ENCODE results near the gene NECAB3.

NECAB3 gene

DNA sequence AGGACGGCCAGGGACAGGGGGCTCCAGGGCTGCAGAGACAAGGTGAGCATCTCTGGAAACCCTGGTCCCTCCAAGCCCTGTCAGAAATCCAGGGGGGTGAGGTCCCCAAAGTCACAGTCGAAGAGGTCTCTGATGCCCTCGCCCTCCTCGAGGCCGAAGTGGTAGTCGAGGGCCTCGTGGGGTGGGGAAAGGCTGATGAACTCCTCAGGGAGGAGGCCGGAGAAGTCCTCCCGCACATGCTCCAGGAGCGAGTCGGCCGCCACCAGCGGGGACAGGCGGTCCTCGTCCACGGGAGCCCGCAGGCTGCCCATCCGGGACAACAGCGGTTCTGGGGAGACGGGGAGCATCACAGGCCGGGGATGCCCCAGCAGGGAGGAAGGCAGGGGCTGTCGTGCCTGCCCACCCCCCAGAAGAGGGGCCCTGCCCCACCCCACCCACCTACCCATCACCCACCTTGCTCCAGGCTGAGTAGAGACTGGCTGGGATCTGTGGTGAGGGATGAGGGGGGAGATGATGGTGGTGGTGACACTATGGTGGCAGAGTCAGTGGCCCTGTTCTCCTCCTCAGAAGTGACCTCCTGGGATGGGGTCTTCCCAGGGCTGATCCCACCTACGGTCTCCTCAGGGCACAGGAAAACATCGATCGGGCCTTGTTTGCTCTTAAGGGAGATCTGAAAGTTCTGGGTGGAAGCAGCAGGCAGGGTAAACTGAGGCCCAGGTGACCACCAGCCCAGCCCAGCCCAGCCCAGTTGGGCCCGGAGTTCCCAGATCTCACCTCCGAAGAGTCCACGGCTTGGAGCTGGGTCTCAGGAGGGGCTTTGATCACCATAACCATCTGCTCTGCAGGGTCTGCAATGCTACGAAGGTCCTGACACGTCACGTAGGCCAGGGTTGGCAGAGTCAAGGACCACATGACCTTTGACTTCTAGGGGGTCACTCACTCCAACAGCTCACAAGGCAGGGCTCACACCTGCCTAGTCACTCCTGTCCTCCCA lies 2.7 kb upstream of the NECAB3 start:
- DNase-seq = no peak

DNA sequence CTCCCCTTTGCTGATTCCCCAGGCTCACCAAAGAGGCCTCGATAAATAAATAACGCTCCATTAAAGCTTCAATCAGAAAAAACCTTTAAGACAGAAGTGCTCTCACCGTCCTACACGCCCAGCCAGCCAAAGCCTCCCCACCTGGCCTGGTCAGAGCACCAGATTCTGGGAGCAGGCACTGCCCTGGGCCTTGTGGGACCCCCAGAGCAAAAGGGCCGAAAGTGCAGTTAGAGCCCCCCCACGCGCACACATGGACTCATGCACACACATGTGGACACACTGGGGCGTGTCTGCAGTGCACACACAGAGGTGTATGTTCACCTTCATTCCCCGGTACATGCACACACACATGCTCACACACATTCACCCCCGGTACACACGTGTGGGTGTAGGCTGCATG lies 1.9 kb upstream of the NECAB3 start:
- no peak for DNase-seq

DNA sequence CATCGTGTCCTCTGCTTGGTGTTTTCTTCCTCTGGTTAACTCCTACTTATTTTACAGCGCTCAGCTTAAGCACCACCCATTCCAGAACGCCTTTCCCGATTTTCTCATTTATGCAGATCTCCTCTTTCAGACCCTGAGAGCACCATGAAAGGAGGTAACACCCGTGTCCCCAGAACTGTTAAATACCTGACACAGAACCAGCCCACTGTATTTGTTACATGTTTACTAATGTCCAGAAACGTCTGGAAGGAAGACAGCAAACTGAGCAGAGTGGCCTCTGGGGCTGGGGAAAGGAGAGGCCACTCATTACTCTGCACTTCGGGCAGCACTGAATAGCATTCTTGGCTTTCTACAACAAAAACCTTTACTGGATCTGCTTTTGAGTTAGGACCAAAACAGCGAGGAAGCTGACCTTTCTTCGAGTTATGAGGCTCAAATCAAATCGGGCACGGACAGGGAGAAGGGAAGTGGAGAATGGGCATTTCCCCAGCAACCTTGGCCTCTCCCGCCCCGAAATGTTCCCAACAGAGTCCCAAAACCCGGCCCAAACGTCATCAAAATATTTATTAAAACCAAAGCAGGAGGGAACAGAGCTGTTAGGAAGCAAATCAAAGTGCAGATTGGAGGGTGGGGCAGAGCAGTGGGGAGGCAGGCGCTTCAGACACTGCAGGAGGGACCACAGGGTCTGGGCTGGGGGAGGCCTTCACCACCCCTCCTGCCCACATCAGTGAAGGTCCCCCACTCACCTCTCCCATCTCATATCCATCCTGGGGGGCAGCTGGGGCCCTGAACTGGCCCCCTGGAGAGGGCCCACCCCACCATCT lies 1.1 kb upstream of the NECAB3 start:
- no peak for DNase-seq

DNA sequence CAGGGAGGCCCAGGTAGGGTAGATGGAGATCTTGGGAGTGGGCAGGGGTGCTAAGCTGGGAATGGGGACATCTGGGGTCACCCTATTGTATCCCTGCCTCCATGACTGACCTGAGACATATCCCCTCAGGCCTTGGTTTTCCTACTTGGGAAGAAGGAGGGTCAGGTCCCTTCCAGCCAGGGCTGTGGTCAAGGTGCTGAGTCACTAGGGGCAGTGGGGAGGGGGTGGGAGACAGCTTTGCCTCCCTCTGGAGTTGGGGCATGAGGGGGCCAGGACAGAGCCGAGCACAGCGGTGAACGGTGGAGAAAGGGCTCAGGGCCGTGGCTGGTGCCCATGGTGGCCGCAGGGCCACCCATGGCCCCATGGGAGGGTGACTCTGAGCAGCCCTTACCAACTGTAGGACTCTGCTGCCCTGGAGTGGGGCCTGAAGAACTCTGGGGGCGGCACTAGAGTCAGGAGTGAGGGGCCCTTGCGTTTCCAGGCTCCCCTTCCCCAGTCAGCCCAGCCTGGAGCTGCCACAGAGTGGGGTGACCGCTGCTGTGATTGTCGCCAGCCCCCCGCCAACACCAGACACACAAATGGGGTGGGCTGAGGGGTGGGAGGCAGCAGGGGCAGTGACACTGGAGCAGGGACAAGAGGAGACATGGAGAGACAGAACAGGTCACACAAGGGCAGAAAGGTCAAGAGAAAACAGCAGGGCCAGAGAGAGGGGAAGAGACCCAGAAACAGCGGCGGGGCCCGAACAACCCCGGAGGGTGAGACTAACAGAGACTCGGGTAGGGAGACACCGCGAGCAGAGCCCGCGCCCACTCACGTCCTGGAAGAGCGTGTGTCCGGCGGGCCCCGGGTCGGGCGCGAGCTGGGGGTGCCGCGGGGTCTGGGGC lies 576 bp downstream of the NECAB3 start:
- no peak for DNase-seq

DNA sequence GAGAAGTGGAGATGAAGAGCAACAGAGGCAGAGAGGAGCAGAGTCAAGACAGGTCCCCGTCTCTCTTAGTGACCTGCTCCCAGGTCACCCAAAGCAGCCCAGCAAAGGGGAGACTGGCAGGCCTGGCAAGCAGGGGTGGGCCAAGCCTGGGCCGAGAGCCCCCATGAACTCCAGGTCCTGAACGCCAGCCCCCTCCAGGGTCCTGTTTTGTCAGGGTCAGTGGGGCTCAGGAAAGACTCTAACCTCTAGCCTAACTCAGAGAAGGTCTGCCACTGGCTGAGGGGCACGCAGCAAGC lies 1.2 kb downstream of the NECAB3 start:
- no peak for DNase-seq

DNA sequence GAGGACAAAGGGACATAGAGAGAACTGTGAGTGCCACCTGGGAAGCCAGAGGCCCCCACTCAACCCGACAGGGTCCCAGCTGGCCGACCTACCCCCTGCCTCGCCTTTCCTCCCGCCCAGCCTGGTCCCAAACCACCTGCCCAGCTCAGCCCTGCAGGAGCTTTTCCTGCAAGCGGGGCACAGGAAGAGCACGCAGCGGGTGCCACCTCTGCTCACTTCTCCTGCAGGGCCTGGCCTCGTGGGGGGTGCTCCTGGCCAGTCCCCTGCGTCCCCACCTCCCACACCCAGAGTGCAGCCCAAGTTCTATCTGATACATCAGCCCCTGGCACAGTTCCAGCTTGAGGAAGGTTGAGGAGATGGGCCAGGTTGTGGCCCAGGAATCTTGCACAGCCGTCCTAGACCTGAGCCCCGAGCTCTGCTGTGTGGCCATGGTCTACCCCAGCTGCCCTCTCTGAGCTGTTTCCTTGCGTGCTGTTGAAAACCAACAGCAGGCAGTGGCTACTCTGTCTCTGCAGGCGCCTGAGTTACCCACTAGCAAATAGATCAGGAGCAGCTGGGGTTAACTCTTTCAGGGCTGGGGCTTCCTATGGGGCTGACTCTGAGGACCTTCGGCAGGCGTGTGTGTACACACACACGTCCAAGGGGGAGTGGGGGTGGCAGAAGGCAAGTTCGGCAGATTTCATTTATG lies 1.7 kb downstream of the NECAB3 start:
- DNase-seq = no peak

DNA sequence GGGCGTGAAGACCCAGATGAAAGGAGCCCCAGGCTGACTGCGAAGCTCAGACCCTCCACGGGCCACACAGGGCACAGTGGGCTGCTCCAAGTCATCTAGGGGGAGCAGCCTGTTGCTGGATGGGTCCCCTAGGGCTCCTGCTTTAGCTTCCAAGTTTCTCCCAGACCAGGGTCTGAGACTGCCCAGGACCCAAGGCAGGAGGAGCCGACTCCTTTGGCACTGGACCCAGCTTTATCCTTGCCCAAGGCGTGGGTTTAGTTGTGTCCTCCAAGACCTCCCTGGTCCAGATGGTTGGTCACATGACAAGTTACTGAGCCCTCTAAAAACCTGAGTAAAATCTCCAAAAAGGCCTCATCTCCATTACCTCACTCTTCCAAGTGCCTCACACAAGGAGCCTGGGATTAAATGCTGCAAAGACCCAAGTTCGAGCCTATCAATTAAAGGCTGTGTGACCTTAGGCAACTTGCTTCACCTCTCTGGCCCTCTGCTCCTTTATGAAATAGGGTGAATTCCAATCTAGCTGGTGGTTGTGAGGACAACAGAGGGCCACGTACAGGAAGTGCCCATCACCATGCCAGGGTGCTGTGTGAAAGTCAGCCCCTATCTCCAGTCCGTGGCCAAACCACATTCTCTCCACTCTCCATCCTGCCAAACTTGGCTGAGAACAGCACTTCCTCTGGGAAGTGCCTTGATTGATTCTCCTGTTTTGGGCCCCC lies 2.5 kb downstream of the NECAB3 start:
- no peak for DNase-seq

DNA sequence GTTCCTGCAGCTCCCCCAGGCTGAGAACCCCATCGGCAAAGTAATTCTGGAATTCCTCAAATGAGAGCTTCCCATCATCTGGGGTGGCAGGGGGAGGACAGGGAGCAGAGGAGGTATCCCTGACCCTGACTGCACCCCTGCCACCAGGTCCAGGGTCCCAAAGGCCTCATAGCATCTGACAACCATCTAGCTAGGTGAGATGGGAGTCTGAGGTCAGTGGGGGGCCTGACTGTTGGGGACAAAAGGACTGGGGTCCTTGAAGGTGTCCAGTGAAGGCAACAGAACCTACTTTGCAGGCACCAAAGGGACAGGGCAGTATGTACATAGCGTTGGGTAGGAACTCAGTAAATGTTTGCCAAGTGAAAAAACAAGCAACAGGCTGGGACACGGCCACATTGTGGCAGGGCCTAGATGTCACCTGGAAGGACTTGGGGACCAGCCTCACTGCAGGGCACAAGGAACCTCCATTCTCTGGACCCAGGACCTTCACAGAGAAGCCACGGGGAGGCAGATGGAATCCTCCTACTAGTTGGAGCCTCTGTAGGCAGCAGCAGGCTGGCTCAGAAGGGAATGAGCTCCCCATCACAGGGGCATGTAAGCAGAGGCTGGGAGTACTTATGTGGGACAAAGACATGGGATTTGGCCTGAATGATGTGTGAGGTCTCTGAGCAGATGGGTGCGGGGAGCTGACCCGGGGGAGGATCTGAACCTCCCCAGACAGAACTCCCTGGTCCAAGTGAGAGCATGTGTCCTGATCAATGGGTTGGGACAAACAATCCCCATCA lies 3.3 kb downstream of the NECAB3 start:
- DNase-seq = no peak

DNA sequence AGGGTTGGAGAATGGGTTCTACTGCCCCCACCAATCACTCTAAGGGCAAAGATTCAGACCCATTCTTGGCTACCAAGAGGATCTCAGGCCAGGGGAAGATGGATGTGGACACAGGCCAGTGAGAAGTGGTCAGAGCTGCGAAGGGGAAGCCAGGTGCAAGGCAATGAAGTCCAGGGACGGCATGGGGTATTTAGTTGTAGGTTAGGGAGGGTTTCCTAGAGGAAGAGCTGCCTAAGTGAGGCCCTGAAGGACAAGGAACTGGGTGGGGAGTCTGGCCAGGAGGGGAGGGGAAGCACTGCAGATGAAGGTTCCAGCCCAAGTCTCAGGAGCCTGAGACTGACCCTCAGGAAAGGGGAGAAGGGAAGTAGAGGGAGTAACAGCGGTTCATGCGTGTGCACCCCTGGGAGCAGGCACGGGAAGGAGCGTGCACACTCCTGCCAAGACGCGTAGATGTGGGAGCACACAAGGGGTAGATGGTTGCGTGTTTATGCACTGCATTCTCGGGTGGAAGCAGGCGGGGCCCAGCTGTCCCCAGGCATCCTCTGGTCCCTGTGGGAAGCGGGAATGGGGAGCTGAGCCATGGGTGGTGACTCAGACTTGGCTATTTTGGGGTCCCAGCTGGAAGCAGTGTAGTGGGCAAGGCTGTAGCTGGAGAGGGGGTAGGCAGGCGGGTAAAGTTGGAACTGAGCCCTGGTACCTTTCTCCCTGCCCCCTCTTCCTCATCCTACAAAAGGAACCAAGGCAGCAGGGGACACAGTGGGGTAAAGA lies 4.2 kb downstream of the NECAB3 start:
- DNase-seq = no peak

DNA sequence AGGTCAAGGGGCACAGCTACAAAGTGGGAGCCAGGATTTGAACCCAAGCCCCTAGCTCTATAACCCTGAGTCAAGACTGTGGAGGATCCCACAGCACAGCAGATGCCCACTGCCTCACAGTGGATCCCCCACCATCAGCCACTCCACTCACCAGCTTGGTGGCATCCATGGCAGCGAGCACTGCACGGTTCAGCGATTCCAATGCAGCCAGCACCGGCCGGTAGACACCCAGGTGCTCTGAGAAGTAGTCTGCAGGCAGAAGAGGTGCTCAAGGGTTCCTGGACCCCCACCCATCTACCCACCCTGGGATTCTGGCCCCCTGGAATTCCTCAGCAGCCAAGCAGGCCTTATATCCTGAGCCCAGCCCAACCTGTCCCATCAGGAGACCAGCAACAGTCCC lies 5.0 kb downstream of the NECAB3 start:
- DNase-seq = no peak

DNA sequence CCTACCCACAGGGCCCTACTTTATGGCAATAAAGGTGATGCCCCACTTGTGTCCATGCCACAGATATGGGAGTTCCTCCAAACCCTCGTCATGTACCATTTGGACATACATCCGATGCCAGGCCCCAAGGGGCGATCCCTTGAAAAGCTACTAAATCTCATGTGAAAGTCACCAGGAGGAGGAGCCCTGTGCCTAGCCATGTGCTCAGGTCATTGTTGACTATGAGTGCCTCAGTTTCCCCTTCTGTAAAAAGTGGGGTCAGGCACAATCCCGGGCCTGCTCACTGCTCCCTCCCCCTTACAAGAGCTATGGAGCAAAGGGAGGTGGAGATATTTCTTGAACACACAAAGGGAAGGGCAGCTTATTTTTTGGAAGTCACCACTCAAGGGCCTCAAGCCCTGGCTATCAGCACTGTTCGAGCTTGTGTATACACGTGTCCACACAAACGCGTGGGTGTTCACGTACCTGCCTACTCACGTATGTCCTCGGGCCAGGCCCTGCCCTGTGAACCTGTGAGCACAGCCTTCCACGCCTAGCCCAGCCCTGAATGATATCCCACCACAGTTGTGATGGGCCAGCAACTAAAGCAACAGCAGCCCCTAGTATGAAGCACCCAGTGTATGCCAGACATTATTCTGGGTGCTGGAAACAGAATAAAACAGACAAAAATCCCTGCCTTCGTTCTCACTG lies 5.6 kb downstream of the NECAB3 start:
- no peak for DNase-seq

DNA sequence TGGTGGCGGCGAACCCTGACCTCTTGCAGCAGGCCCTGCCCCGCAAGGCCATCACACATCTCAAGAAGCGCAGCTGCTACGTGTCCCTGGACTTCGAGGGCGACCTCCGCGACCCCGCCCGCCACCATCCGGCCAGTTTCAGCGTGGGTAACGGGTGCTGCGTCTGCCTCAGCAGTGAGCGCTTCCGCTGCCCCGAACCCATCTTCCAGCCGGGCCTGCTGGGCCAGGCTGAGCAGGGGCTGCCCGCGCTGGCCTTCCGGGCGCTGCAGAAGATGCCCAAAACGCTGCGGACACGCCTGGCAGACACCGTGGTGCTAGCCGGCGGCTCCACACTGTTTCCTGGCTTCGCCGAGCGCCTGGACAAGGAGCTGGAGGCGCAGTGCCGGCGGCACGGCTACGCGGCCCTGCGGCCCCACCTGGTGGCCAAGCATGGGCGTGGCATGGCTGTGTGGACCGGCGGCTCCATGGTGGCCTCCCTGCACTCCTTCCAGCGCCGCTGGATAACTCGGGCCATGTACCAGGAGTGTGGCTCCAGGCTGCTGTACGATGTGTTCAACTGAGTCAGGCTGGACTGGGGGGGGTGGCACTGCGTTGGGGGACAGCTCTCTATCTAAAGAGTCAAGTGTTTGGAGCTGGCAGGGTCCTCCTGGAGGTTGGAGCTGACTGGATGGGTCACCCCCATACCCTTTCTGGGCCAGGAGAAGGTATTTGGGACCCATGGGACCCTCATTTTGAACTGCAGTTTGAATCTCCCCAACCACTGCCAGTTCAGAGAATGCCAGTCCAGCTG lies 6.4 kb downstream of the NECAB3 start:
- DNase-seq = peak; percentile 76 to 82

DNA sequence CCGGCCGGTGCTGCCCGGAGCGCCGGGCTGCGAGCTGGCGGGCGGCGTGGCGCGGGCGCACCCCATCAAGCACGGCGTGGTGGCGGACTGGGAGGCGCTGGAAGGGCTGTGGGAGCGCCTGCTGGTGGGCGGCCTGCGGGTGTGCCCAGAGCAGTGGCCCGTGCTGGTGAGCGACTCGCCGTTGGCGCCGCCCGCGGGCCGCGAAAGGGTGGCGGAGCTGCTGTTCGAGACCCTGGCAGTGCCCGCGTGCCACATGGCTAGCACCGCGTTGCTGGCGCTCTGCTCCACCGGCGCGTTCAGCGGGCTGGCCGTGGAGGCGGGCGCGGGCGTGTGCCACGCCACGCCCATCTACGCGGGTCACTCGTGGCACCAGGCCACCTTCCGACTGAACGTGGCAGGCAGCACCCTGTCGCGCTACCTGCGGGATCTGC lies 7.0 kb downstream of the NECAB3 start:
- peak; percentile 28 to 54 for DNase-seq

DNA sequence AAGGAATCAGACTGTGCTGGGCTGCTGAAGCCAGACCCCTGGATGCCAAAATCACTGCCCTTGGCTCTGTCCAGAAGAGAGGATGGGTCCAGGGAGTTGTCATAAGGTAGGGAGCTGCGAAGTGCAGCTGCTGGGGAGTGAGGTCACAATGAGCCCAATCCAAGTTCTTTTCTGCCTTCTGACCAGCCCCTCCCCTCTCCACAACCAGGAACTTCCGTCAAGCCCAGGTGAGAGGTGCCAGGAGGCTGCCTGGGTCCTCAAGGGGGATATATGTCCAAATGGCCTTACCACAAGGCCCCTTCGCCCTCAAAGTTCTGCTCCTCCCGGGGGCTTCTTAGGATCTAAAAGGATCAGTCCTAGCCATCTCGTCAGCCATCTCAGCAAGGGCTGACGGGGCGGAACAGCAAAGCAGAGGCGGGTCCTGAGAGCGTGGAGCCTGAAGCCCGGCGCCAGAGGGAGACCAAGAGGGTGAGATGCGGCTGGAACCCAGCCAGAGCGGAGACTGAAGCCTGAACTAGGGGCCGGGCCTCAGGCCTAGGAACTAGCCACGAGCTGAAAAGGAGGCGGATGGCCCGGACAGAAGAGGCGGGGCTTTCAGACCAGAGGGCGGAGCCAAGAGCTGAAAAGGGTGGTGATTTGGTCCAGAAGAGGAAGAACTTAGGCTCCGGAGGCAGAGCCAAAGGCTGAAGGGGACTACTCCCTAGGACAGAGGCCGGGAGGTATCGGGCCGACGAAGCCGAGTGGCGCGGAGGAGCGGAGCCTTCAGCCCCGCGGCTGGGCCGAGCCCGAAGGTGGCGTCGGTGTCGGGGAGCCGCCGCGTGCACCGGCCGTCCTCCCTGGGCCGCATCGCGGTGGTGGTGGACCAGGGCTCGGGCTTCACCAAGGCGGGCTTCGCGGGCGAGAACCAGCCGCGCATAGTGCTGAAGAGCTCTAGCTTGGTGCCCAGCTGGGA lies 7.7 kb downstream of the NECAB3 start, which contains the start of gene ACTL10:
TSS of gene ACTL10 (plus strand) at position 651 of the 952 bp plus-strand sequence. CDS start 555 bp downstream, outside the sequence.
- peak; percentile 91 to 92 for DNase-seq

DNA sequence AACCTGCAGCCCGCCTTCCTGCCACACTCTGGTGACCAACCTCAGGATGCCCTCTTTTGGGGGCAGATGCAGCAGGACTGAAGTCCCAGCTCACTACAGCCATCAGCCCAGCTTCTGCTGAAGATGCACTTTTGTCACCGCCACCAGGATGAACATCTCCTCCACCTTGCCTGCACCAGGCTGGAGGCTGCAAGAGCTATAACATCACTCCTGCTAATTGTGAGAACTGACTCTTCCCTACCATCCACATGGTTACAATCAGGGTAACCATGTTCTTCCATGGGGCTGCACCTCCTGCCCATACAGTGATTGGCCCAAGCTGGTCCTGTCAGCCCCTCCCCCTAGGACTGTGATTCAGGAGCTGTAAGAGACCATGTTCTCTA lies 9.5 kb downstream of the NECAB3 start:
- no peak for DNase-seq

DNA sequence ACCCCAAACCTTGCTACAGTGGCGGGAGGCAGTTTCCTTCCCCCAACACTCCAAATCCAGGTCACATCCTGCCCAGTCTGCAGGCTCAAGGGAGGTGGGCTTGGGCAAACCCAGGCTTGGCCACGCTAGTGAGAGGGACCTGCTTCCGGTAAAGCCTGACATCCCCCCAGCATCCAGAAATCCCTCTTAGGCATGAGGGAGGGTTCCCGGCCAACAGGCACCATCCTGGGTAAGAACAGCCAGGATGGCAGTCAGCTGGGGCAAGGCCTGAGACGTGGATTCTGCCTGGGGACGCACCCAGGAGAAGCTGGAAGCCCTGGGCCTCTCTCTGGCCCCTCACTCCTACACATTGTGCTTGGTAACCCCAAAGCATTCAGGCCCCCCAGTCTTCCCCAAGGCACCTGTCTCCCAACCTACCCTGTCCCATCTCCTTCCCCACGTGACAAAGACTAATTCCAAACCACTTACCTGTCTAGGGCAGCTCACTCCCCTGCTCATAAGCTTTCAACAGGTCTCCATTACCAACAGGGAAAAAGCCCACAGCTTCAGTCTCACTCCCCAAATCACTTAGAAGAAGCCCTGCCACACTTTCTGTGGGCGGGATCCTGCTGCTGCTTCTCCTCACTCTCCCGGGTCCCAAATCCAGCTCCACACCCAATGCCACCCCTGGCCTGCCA lies 10.0 kb downstream of the NECAB3 start:
- no peak for DNase-seq
